Caco-2 (cell line): ENCODE results near the gene RIC8A. TPM values are rescaled to one million over a fixed set of nuclear protein-coding genes. Genes with fewer than 3 reads are reported as not detected.

Experiments
- BruUV-seq: library from RNA; stranded (reverse); fragments of 400-500 nt; replicated peaks from 2 replicates; lab custom pipeline; 2021; lab: Mats Ljungman, UMichigan
- CTCF ChIA-PET: fragments of 300-600 bp; sonication (Branson Sonifier 250); formaldehyde crosslinking; loops from one replicate; lab custom pipeline; 2022; ENCODE audit warnings: antibody characterized with exemption; lab: Charles Lee
- POLR2A ChIA-PET: fragments of 300-600 bp; sonication (Branson Sonifier 250); formaldehyde crosslinking; loops from one replicate; lab custom pipeline; 2022; ENCODE audit warnings: antibody characterized with exemption; lab: Charles Lee
- DNase-seq, 2 experiments: peaks; one replicate each; pipeline versions ENCODE4 v3.0.0 to v3.0.0-alpha.2; 2020 to 2022
- H3K27me3 ChIP-seq: replicated peaks from 2 replicates; pipeline ENCODE4 v1.6.0; 2011; ENCODE audit warnings: low read length; ENCODE audit not compliant: control insufficient read depth, insufficient read depth
- H3K36me3 ChIP-seq: 2 replicates; pipeline ENCODE4 v1.5.1; 2011; ENCODE audit warnings: low read length; ENCODE audit not compliant: control insufficient read depth, insufficient read depth
- H3K4me1 ChIP-seq: fragments of 250-450 bp; sonication (Bioruptor Pico); 2 replicates; pipeline ENCODE4 v1.5.1; 2020; ENCODE audit warnings: mild to moderate bottlenecking
- H3K4me3 ChIP-seq: 2 replicates; pipeline ENCODE4 v1.5.1; 2011; ENCODE audit warnings: low read depth, mild to moderate bottlenecking, control low read depth, low read length
- H3K9me3 ChIP-seq: fragments of 250-450 bp; sonication (Bioruptor Pico); 2 replicates; pipeline ENCODE4 v1.5.1; 2020; ENCODE audit warnings: mild to moderate bottlenecking, moderate library complexity
- H3K27ac Mint-ChIP-seq: one replicate; pipeline ENCODE4 v1.8.0; 2022; ENCODE audit warnings: mixed read lengths; ENCODE audit not compliant: unreplicated experiment
- H3K27me3 Mint-ChIP-seq: one replicate; pipeline ENCODE4 v1.8.0; 2022; ENCODE audit warnings: mixed read lengths; ENCODE audit not compliant: insufficient read depth, unreplicated experiment
- H3K36me3 Mint-ChIP-seq: one replicate; pipeline ENCODE4 v1.8.0; 2022; ENCODE audit warnings: mild to moderate bottlenecking, mixed read lengths; ENCODE audit not compliant: insufficient read depth, unreplicated experiment
- H3K4me1 Mint-ChIP-seq: one replicate; pipeline ENCODE4 v1.8.0; 2022; ENCODE audit warnings: low read depth, mixed read lengths; ENCODE audit not compliant: unreplicated experiment
- H3K4me3 Mint-ChIP-seq: one replicate; pipeline ENCODE4 v1.8.0; 2022; ENCODE audit warnings: mild to moderate bottlenecking, moderate library complexity, mixed read lengths; ENCODE audit not compliant: unreplicated experiment
- H3K9me3 Mint-ChIP-seq: one replicate; pipeline ENCODE4 v1.8.0; 2022; ENCODE audit warnings: mixed read lengths; ENCODE audit not compliant: unreplicated experiment
- CTCF ChIP-seq, 2 experiments: fragments of 200-600 bp in 1 of 2; IDR thresholded peaks; 1 replicate in 1 of 2; 2 replicates in 1 of 2; pipeline versions ENCODE4 v1.5.1 to v1.8.0; 2011 to 2022; ENCODE audit warnings: antibody characterized with exemption in 1 of 2, control low read depth in 1 of 2, inconsistent platforms in 1 of 2, low read depth in 1 of 2, low read length in 1 of 2, mild to moderate bottlenecking in 1 of 2, moderate library complexity in 1 of 2; ENCODE audit not compliant: insufficient read depth in 1 of 2, severe bottlenecking in 1 of 2, unreplicated experiment in 1 of 2
- intact Hi-C: fragments of 100-400 bp; cut with micrococcal nuclease; formaldehyde crosslinking; loops from one replicate; pipeline ENCODE4 v1.10.0; 2022; ENCODE audit not compliant: unreplicated experiment
- total RNA-seq: library from RNA; stranded (reverse); gene quantifications from 2 replicates; pipeline ENCODE4 v1.2.3, GENCODE V29; 2022

The RIC8A gene
- total RNA-seq, 1 experiment from 2014 or later, result 97.1 TPM

- no peak for TF ChIP-seq CTCF (IDR thresholded peaks at IDR 0.05; ENCODE audit: insufficient read depth in 1 of 2, low read depth in 1 of 2, low read length in 1 of 2, severe bottlenecking in 1 of 2, unreplicated experiment in 1 of 2)
- no peaks in the 10 kb centered on the region for H3K4me1 Mint-ChIP-seq
- no peak overlapping the region for H3K4me3 Mint-ChIP-seq
- Histone ChIP-seq H3K36me3 (no peaks in the 10 kb centered on the region; the same call in none of the 2 replicates), H3K4me3 (no peak overlapping the region), H3K9me3 (no peaks in the 10 kb centered on the region), H3K27me3 (no peaks in the 10 kb centered on the region), H3K4me1 (no peaks in the 10 kb centered on the region)
- DNase-seq, result peak; percentile 1 to 32
- no TSS peak for BruUV-seq
- intact Hi-C loops, result no loop called here
- H3K9me3 Mint-ChIP-seq, result no peaks in the 10 kb centered on the region
- H3K27me3 Mint-ChIP-seq, result no peaks in the 10 kb centered on the region
- CTCF ChIA-PET, result interaction anchor here (1.0 kb wide), 1 partner anchor 10 kb away, joined by 3 read pairs; the partner anchor contains the start of genes BET1L and RIC8A
- H3K36me3 Mint-ChIP-seq, result peaks cover 14% of the 10 kb centered on the region
- no peak overlapping the region for H3K27ac Mint-ChIP-seq
- POLR2A ChIA-PET, result no interaction called here
Measured at GRCh38 chr11:196786-197731, 10.4 kb upstream of the RIC8A start.

- Histone ChIP-seq H3K4me1 (no peaks in the 10 kb centered on the region), H3K9me3 (no peaks in the 10 kb centered on the region), H3K27me3 (no peaks in the 10 kb centered on the region), H3K36me3 (no peaks in the 10 kb centered on the region; the same call in none of the 2 replicates), H3K4me3 (no peak overlapping the region)
- intact Hi-C loops, result no loop called here
- H3K4me3 Mint-ChIP-seq, result no peak overlapping the region
- BruUV-seq, result no TSS peak
- POLR2A ChIA-PET, result no interaction called here
- no peak overlapping the region for H3K27ac Mint-ChIP-seq
- no peak for TF ChIP-seq CTCF (IDR thresholded peaks at IDR 0.05; ENCODE audit: insufficient read depth in 1 of 2, low read depth in 1 of 2, low read length in 1 of 2, severe bottlenecking in 1 of 2, unreplicated experiment in 1 of 2)
- H3K9me3 Mint-ChIP-seq, result no peaks in the 10 kb centered on the region
- no peaks in the 10 kb centered on the region for H3K4me1 Mint-ChIP-seq
- CTCF ChIA-PET, result interaction anchor here (1.0 kb wide), 1 partner anchor 9 kb away, joined by 3 read pairs; the partner anchor contains the start of genes BET1L and RIC8A
- no peaks in the 10 kb centered on the region for H3K27me3 Mint-ChIP-seq
- H3K36me3 Mint-ChIP-seq, result peaks cover 14% of the 10 kb centered on the region
- DNase-seq, result peak; percentile 4 to 28
Measured at GRCh38 chr11:197741-198235, 9.7 kb upstream of the RIC8A start.

GRCh38 chr11:198236-198806 is 9.2 kb upstream of the RIC8A start:
- CTCF ChIA-PET, result no interaction called here
- intact Hi-C loops, result no loop called here

More at GRCh38 chr11:198236-198806, 9.2 kb upstream of the RIC8A start:
- H3K9me3 Mint-ChIP-seq, result no peaks in the 10 kb centered on the region
- Histone ChIP-seq H3K4me1 (no peaks in the 10 kb centered on the region), H3K4me3 (no peak overlapping the region), H3K9me3 (no peaks in the 10 kb centered on the region), H3K27me3 (no peaks in the 10 kb centered on the region), H3K36me3 (no peaks in the 10 kb centered on the region; the same call in none of the 2 replicates)
- no peaks in the 10 kb centered on the region for H3K27me3 Mint-ChIP-seq
- no peaks in the 10 kb centered on the region for H3K4me1 Mint-ChIP-seq
- peak overlapping the region; percentile 34 for H3K27ac Mint-ChIP-seq
- TF ChIP-seq CTCF (IDR thresholded peaks at IDR 0.05; ENCODE audit: insufficient read depth in 1 of 2, low read depth in 1 of 2, low read length in 1 of 2, severe bottlenecking in 1 of 2, unreplicated experiment in 1 of 2), result no peak
- BruUV-seq, result no TSS peak
- POLR2A ChIA-PET, result interaction anchor here (0.5 kb wide), 1 partner anchor 9 kb away, joined by 3 read pairs; the partner anchor contains the start of genes BET1L and RIC8A
- peak in 1 of 2 experiments; percentile 27 for DNase-seq
- no peak overlapping the region for H3K4me3 Mint-ChIP-seq
- H3K36me3 Mint-ChIP-seq, result peaks cover 19% of the 10 kb centered on the region
